H1 (cell line): ENCODE results near the gene WNT3A. TPM values are rescaled to one million over a fixed set of nuclear protein-coding genes. Genes with fewer than 3 reads are reported as not detected.
A peak's percentile ranks its signal among the peaks of the same experiment; 100 is the strongest.

Source experiments
- CTCF ChIA-PET: fragments of 300-600 bp; sonication (Branson Sonifier 250); formaldehyde crosslinking; loops from one replicate; lab custom pipeline; 2021; ENCODE audit not compliant: partially characterized antibody; lab: Charles Lee
- POLR2A ChIA-PET: fragments of 300-600 bp; sonication (Branson Sonifier 250); formaldehyde crosslinking; loops from one replicate; lab custom pipeline; 2021; ENCODE audit warnings: inconsistent platforms; ENCODE audit not compliant: partially characterized antibody; lab: Charles Lee
- DNase-seq, 2 experiments: peaks; one replicate each; pipeline versions ENCODE4 v3.0.0 to v3.0.0-alpha.2; 2010 to 2022; ENCODE audit warnings: low spot score in 2 of 2, low read depth in 1 of 2, mixed read lengths in 1 of 2
- FAIRE-seq: peaks from 2 replicates; lab custom pipeline; 2011; peaks lifted over from hg19 to GRCh38; lab: Jason Lieb, UNC
- H2AFZ ChIP-seq: 2 replicates; pipeline ENCODE4 v1.8.1; 2012; ENCODE audit warnings: low read length, inconsistent platforms
- H2AK5ac ChIP-seq: 2 replicates; pipeline ENCODE4 v1.6.1; 2013; ENCODE audit warnings: low read depth, low read length
- H2BK120ac ChIP-seq: replicated peaks from 2 replicates; pipeline ENCODE3; 2013; ENCODE audit warnings: low read depth, low read length, inconsistent platforms
- H2BK12ac ChIP-seq: 2 replicates; pipeline ENCODE4 v1.6.1; 2013; ENCODE audit warnings: low read depth, low read length
- H2BK15ac ChIP-seq: 2 replicates; pipeline ENCODE4 v1.6.1; 2013; ENCODE audit warnings: low read length
- H2BK20ac ChIP-seq: 2 replicates; pipeline ENCODE4 v1.6.1; 2013; ENCODE audit warnings: low read length
- H2BK5ac ChIP-seq: 2 replicates; pipeline ENCODE4 v1.6.1; 2013; ENCODE audit warnings: low read depth, low read length
- H3K14ac ChIP-seq: 2 replicates; pipeline ENCODE4 v1.6.1; 2013; ENCODE audit warnings: inconsistent platforms; ENCODE audit not compliant: insufficient read length
- H3K18ac ChIP-seq: 2 replicates; pipeline ENCODE4 v1.6.1; 2013; ENCODE audit warnings: low read length; ENCODE audit errors: extremely low read depth
- H3K23ac ChIP-seq: 2 replicates; pipeline ENCODE4 v1.6.1; 2013; ENCODE audit warnings: inconsistent platforms; ENCODE audit not compliant: insufficient read length
- H3K23me2 ChIP-seq: 2 replicates; pipeline ENCODE4 v1.6.1; 2013; ENCODE audit warnings: low read depth, low read length
- H3K27ac ChIP-seq: 2 replicates; pipeline ENCODE4 v1.6.1; 2011; ENCODE audit warnings: low read depth, low read length, inconsistent platforms
- H3K27me3 ChIP-seq, 4 experiments: replicated peaks in 1 of 4; 1 replicate in 1 of 4; 2 replicates in 3 of 4; pipeline versions ENCODE4 v1.6.1 to v1.8.1; 2011 to 2013; ENCODE audit warnings: low read length in 3 of 4, mild to moderate bottlenecking in 3 of 4, inconsistent platforms in 2 of 4, mixed read lengths in 2 of 4, moderate library complexity in 1 of 4; ENCODE audit not compliant: control insufficient read depth in 3 of 4, insufficient read depth in 3 of 4; ENCODE audit errors: extremely low read depth in 1 of 4
- H3K36me3 ChIP-seq, 4 experiments: 2 replicates each; pipeline versions ENCODE4 v1.6.1 to v1.8.1; 2011 to 2013; ENCODE audit warnings: mild to moderate bottlenecking in 4 of 4, low read length in 3 of 4, moderate library complexity in 2 of 4, control low read depth in 1 of 4, inconsistent platforms in 1 of 4; ENCODE audit not compliant: insufficient read depth in 4 of 4, control insufficient read depth in 2 of 4
- H3K4ac ChIP-seq: replicated peaks from 2 replicates; pipeline ENCODE3; 2013; ENCODE audit warnings: low read length, low read depth, mixed read lengths, inconsistent platforms; ENCODE audit not compliant: insufficient read length
- H3K4me1 ChIP-seq, 4 experiments: replicated peaks in 1 of 4; 1 replicate in 1 of 4; 2 replicates in 3 of 4; pipeline versions ENCODE4 v1.6.1 to v1.8.1; 2011 to 2013; ENCODE audit warnings: low read length in 3 of 4, inconsistent platforms in 2 of 4, mixed read lengths in 1 of 4; ENCODE audit not compliant: insufficient read depth in 4 of 4, control insufficient read depth in 3 of 4
- H3K4me2 ChIP-seq, 2 experiments: 2 replicates each; pipeline versions ENCODE4 v1.6.1 to v1.8.1; 2011 to 2013; ENCODE audit warnings: low read depth in 2 of 2, low read length in 2 of 2, control low read depth in 1 of 2, inconsistent platforms in 1 of 2, mild to moderate bottlenecking in 1 of 2; ENCODE audit not compliant: insufficient read depth in 1 of 2
- H3K4me3 ChIP-seq, 4 experiments: fragments of 200-600, 300-600 bp in 1 of 4; sonication (generic), shearing (Covaris generic), sonication (Bioruptor Twin) in 1 of 4; 2 replicates each; pipeline versions ENCODE4 v1.5.1 to v1.8.1; 2011 to 2016; ENCODE audit warnings: low read length in 4 of 4, low read depth in 3 of 4, control low read depth in 2 of 4, inconsistent platforms in 2 of 4, mild to moderate bottlenecking in 2 of 4, mixed read lengths in 1 of 4, moderate library complexity in 1 of 4; ENCODE audit not compliant: insufficient read depth in 2 of 4; ENCODE audit errors: extremely low read depth in 1 of 4
- H3K56ac ChIP-seq: replicated peaks from 2 replicates; pipeline ENCODE3; 2013; ENCODE audit warnings: low read depth, mild to moderate bottlenecking, mixed read lengths, low read length, inconsistent platforms; ENCODE audit not compliant: insufficient read length
- H3K79me1 ChIP-seq: 2 replicates; pipeline ENCODE4 v1.6.1; 2013; ENCODE audit warnings: low read depth, low read length, control low read depth
- H3K79me2 ChIP-seq, 2 experiments: 2 replicates each; pipeline versions ENCODE4 v1.6.1 to v1.8.1; 2012 to 2013; ENCODE audit warnings: low read length in 2 of 2, mild to moderate bottlenecking in 2 of 2, inconsistent platforms in 1 of 2; ENCODE audit not compliant: insufficient read depth in 2 of 2, control insufficient read depth in 1 of 2
- H3K9ac ChIP-seq, 4 experiments: replicated peaks in 1 of 4; 1 replicate in 1 of 4; 2 replicates in 3 of 4; pipeline versions ENCODE4 v1.6.1 to v1.8.1; 2011 to 2013; ENCODE audit warnings: low read depth in 3 of 4, low read length in 3 of 4, control low read depth in 2 of 4, mild to moderate bottlenecking in 2 of 4, moderate library complexity in 2 of 4, inconsistent platforms in 1 of 4; ENCODE audit errors: extremely low read depth in 1 of 4
- H3K9me3 ChIP-seq, 2 experiments: 2 replicates each; pipeline versions ENCODE4 v1.6.1 to v1.8.1; 2012 to 2013; ENCODE audit warnings: mild to moderate bottlenecking in 2 of 2, moderate library complexity in 2 of 2, control low read depth in 1 of 2, inconsistent platforms in 1 of 2, low read depth in 1 of 2, low read length in 1 of 2, mixed read lengths in 1 of 2; ENCODE audit not compliant: insufficient read depth in 2 of 2
- H4K20me1 ChIP-seq, 2 experiments: replicated peaks in 1 of 2; 2 replicates each; pipeline versions ENCODE3 to v1.8.1; 2011 to 2013; ENCODE audit warnings: inconsistent platforms in 2 of 2, low read length in 2 of 2, mild to moderate bottlenecking in 1 of 2; ENCODE audit not compliant: insufficient read depth in 2 of 2, control insufficient read depth in 1 of 2
- H4K5ac ChIP-seq: 2 replicates; pipeline ENCODE4 v1.6.1; 2013; ENCODE audit warnings: low read length, low read depth, mixed read lengths, inconsistent platforms; ENCODE audit not compliant: insufficient read length
- H4K8ac ChIP-seq: 2 replicates; pipeline ENCODE4 v1.8.0; 2013; ENCODE audit warnings: mild to moderate bottlenecking, moderate library complexity, low read length, inconsistent platforms; ENCODE audit not compliant: insufficient read depth; ENCODE audit errors: extremely low read depth
- H4K91ac ChIP-seq: replicated peaks from 2 replicates; pipeline ENCODE3; 2013; ENCODE audit warnings: low read length, mixed read lengths, inconsistent platforms; ENCODE audit not compliant: insufficient read length
- BCL11A ChIP-seq, 2 experiments: IDR thresholded peaks; one replicate each; pipeline ENCODE4 v1.6.1; 2011; ENCODE audit warnings: low read depth in 2 of 2, low read length in 2 of 2, mild to moderate bottlenecking in 2 of 2
- BRCA1 ChIP-seq: IDR thresholded peaks from 2 replicates; pipeline ENCODE4 v1.6.1; 2012; ENCODE audit warnings: low read depth, low read length, improper control_type of control experiment
- CHD1 ChIP-seq: IDR thresholded peaks from 2 replicates; pipeline ENCODE4 v1.6.1; 2012; ENCODE audit warnings: low read depth, low read length, improper control_type of control experiment
- EZH2 ChIP-seq: fragments of 200-600 bp; sonication (generic); IDR thresholded peaks from 2 replicates; pipeline ENCODE4 v1.7.1; 2012; ENCODE audit warnings: low read depth, mild to moderate bottlenecking, moderate library complexity, low read length, inconsistent platforms; ENCODE audit not compliant: severe bottlenecking
- MAX ChIP-seq: IDR thresholded peaks from 2 replicates; pipeline ENCODE4 v1.6.1; 2012; ENCODE audit warnings: inconsistent platforms
- RBBP5 ChIP-seq: IDR thresholded peaks from 2 replicates; pipeline ENCODE4 v1.7.1; 2012; ENCODE audit warnings: low read depth, mild to moderate bottlenecking, inconsistent platforms, low read length, moderate library complexity, borderline replicate concordance
- RNF2 ChIP-seq: fragments of 200-900, 300-1000 bp; sonication (generic); IDR thresholded peaks from 2 replicates; pipeline ENCODE4 v1.7.1; 2016; ENCODE audit warnings: borderline replicate concordance, low read depth, mild to moderate bottlenecking, antibody characterized with exemption, low read length; ENCODE audit not compliant: poor library complexity, severe bottlenecking; ENCODE audit errors: missing control alignments
- SIN3A ChIP-seq, 2 experiments: IDR thresholded peaks in 1 of 2; conservative IDR thresholded peaks in 1 of 2; 2 replicates each; pipeline ENCODE4 v1.6.1; 2011 to 2012; ENCODE audit warnings: low read length in 2 of 2, improper control_type of control experiment in 1 of 2, low read depth in 1 of 2, mild to moderate bottlenecking in 1 of 2
- TAF7 ChIP-seq: optimal IDR thresholded peaks from 2 replicates; pipeline ENCODE3; 2011; ENCODE audit warnings: low read depth, mild to moderate bottlenecking, inconsistent platforms, low read length, moderate library complexity, borderline replicate concordance
- WGBS, 2 experiments: shearing (Covaris generic) in 1 of 2; methylation state at CpG; one replicate each; pipeline versions ENCODE4 v1.1.6 to v1.1.7; 2013 to 2015; ENCODE audit warnings: low lambda C conversion rate in 2 of 2, mixed read lengths in 2 of 2, inconsistent platforms in 1 of 2, low coverage in 1 of 2, missing lambda C conversion rate in 1 of 2; ENCODE audit not compliant: insufficient replicate concordance in 2 of 2, insufficient coverage in 1 of 2, insufficient read length in 1 of 2; ENCODE audit errors: extremely low coverage in 1 of 2, missing lambda C conversion rate in 1 of 2; 5-methylcytosine and 5-hydroxymethylcytosine counted together
- polyA plus RNA-seq, 7 experiments: library from polyadenylated mRNA; depleted of rRNA in 3 of 7; stranded (reverse) in 5 of 7; unstranded in 2 of 7; fragments of >200 nt in 5 of 7; fragments of 200-250 nt in 2 of 7; gene quantifications; 1 replicate in 5 of 7; 2 replicates in 1 of 7; 4 replicates in 1 of 7; pipeline versions ENCODE4 v1.2.1 to v1.2.3, GENCODE V29; 2011 to 2013; ENCODE audit warnings: missing spikeins in 2 of 7, mixed read lengths in 2 of 7
- total RNA-seq: library from RNA; stranded (reverse); fragmentation: NEBNext Ultra II Directional; extraction: Animal tissue kit (Norgen Biotek cat#: 25700); gene quantifications from 2 replicates; pipeline ENCODE4 v1.2.1, GENCODE V29; 2021

The WNT3A gene
- total and polyA plus RNA-seq, 2 of the 8 experiments (the other 6 are each of a cell fraction or from before 2014, with no cell fraction given): 0.08 to 0.19 TPM

- Histone ChIP-seq H2BK15ac (no peak overlapping the region), H4K8ac (0 out of 2 replicates have a peak overlapping the region, but pooled peaks have one; percentile 15), H3K4me1 (peaks cover 0 to 43% (median 22%) of the 10 kb centered on the region in 4 experiments; a peak in 6 of 7 replicates), H2BK20ac (no peak overlapping the region), H2BK12ac (no peak overlapping the region), H3K4me3 (peak overlapping the region; percentile 17 to 58 (median 22); a peak in 7 of 8 replicates), H3K27ac (no peak overlapping the region), H4K91ac (no peak overlapping the region), H3K56ac (no peak overlapping the region), H3K79me2 (no peaks in the 10 kb centered on the region), H3K9ac (no peak overlapping the region), H3K4me2 (peak overlapping the region; percentile 47 to 73), H3K36me3 (peaks cover 0 to 6% (median 0%) of the 10 kb centered on the region in 4 experiments; a peak in 1 of 8 replicates), H3K79me1 (no peaks in the 10 kb centered on the region), H3K23me2 (peaks cover 10% of the 10 kb centered on the region; the same call in 1 of the 2 replicates), H3K14ac (no peak overlapping the region), H2AFZ (no peak overlapping the region), H3K27me3 (peaks cover 68 to 96% (median 86%) of the 10 kb centered on the region in 4 experiments), H4K20me1 (peaks cover 17% of the 10 kb centered on the region in 2 experiments), H2BK120ac (no peak overlapping the region), H3K9me3 (no peaks in the 10 kb centered on the region), H2BK5ac (no peak overlapping the region), H4K5ac (no peak overlapping the region), H3K18ac (peak overlapping the region; percentile 48; the same call in 1 of the 2 replicates), H3K4ac (no peak overlapping the region), H2AK5ac (no peak overlapping the region), H3K23ac (no peak overlapping the region)
- 5% methylated on average over 64 of the region's 77 CpGs; no CpG with 5 or more reads in 1 of the 2 experiments for WGBS, 2 experiments
- ChIA-PET POLR2A (interaction anchor here (0.8 to 2.0 kb wide), 3 partner anchors 49 to 158 kb away, joined by 3 to 5 read pairs (median 4); no protein-coding TSS in a partner anchor), CTCF (interaction anchor here (1.0 to 11.6 kb wide), 7 partner anchors 12 to 103 kb away, joined by 3 to 197 read pairs (median 22); no protein-coding TSS in a partner anchor)
- no peak for DNase-seq
- TF ChIP-seq MAX (no peak), EZH2 (no peak), SIN3A (conservative IDR thresholded peaks at IDR 0.05 in 1 of 2, IDR thresholded peaks at IDR 0.05 in 1 of 2; ENCODE audit: low read depth in 1 of 2, low read length in 2 of 2) (no peak), BRCA1 (no peak), BCL11A (IDR thresholded peaks at IDR 0.05; ENCODE audit: low read depth in 2 of 2, low read length in 2 of 2) (no peak), CHD1 (no peak), RBBP5 (0 out of 2 replicates have a peak, but pooled peaks have one; percentile 34), TAF7 (no peak), RNF2 (peak; percentile 83)
- no peak for FAIRE-seq
These were observed 427 bp downstream of the WNT3A start for GRCh38 chr1:228007049-228007800.
